GM12801 (cell line): Measurements from ENCODE around the gene SLC9A5.

Source experiments
- TF ChIP-seq, protein P1 (sequence below): IDR thresholded peaks from one replicate; pipeline ENCODE4 v1.5.1; 2011; ENCODE audit warnings: control low read depth; ENCODE audit not compliant: insufficient read length; ENCODE audit errors: extremely low read depth

Gene SLC9A5

GRCh38 chr16:67230809-67231660 lies 17.7 kb upstream of the SLC9A5 start:
- TF ChIP-seq, protein P1, sequence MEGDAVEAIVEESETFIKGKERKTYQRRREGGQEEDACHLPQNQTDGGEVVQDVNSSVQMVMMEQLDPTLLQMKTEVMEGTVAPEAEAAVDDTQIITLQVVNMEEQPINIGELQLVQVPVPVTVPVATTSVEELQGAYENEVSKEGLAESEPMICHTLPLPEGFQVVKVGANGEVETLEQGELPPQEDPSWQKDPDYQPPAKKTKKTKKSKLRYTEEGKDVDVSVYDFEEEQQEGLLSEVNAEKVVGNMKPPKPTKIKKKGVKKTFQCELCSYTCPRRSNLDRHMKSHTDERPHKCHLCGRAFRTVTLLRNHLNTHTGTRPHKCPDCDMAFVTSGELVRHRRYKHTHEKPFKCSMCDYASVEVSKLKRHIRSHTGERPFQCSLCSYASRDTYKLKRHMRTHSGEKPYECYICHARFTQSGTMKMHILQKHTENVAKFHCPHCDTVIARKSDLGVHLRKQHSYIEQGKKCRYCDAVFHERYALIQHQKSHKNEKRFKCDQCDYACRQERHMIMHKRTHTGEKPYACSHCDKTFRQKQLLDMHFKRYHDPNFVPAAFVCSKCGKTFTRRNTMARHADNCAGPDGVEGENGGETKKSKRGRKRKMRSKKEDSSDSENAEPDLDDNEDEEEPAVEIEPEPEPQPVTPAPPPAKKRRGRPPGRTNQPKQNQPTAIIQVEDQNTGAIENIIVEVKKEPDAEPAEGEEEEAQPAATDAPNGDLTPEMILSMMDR: no peak

- TF ChIP-seq, protein P1: no peak
Observed at GRCh38 chr16:67233596-67233995, 15.2 kb upstream of the SLC9A5 start.

DNA sequence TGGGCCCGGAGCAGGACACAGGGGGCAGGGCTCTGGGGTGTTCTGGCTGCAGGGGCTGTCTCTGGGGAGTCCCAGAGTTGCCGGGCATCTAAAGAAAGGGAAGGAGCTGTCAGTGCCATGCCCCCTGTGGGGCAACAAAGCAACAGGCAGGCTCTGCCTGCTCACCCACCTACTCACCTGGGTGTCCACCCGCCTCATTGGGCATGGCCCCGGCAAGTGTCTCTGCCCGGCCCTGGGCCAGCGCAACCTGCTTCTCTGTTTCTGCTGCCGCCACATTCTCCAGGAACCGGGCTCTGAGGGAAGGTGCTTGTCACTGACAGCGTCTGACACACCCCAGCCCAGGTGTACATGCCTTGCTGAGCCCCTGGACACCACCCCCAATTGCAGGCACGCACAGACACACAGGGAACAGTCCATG lies 14.6 kb upstream of the SLC9A5 start:
- TF ChIP-seq, protein P1: no peak

DNA sequence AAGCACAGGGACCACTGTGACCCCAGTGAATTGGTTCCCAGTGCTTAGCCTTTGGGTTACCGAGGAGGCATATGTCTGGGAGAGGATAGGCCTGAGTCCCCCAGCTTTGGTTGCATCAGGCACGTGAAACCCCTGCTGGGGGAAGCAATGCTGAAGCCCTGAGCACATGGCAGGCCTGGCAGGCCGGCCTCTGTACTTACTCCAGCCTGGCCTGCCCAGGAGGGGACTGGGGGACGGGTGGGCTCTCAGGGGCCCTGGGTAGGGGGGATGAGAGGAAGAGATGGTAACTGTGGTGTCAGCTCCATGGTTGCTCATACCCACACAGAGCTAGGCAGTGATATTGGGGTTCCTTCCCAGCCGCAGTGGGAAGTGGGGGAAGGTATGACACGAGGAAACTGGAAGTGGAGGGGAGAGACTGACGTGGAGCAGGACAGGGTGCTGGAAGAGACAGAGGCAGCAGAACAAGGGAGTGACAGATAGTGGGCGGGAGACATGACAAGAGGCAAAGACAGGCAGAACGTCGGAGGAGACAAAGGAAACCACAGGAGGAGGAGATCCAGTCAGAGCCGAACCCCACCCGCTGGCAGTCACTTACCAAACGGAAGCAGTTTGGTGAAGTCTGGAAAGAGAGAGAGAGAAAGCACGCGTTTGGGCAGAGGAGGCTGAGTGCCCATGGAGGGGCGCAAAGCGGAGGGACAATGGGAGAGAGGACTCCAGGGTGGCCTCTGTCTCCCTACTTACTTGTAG lies 12.8 kb upstream of the SLC9A5 start:
- TF ChIP-seq, protein P1: no peak

DNA sequence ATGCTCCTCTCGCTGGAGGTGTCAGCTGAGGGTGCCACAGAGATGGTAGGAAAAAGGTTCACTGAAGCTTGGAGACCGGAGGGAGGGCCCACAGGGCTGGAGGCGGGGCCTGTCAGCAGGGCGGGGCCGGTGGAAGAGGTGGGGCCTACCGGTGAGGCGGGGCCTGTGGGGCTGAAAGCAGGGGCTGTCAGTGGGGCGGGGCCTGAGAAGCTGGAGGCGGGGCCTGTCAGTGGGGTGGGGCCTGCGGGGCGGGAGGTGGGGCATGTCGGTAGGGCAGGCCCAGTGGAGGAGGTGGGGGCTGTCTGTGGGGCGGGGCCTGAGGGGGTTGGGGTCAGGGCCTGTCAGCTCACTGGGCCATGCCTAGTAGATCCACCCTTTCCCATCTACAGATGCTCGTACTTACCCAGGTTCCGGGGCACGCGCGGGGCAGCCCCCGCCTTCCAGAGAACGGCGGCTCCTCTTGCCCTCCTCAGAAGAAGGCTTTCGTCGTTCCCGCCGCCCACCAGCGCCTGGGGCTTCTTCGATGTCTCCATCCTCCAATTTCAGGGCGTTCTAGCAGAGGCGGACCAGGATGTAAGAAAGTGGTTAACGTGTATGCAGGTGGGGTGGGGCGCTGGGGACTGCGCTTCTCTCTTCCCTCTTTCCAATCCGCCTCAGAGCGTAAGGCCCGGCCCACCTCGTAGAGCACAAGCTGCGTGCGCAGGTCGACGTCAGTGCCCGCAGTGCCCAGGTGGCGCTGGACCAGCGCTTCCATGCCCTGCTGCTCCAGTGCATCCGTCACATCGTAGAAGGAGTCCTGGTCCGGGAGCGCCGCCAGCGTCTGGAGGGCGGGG lies 12.0 kb upstream of the SLC9A5 start:
- TF ChIP-seq, protein P1: no peak

DNA sequence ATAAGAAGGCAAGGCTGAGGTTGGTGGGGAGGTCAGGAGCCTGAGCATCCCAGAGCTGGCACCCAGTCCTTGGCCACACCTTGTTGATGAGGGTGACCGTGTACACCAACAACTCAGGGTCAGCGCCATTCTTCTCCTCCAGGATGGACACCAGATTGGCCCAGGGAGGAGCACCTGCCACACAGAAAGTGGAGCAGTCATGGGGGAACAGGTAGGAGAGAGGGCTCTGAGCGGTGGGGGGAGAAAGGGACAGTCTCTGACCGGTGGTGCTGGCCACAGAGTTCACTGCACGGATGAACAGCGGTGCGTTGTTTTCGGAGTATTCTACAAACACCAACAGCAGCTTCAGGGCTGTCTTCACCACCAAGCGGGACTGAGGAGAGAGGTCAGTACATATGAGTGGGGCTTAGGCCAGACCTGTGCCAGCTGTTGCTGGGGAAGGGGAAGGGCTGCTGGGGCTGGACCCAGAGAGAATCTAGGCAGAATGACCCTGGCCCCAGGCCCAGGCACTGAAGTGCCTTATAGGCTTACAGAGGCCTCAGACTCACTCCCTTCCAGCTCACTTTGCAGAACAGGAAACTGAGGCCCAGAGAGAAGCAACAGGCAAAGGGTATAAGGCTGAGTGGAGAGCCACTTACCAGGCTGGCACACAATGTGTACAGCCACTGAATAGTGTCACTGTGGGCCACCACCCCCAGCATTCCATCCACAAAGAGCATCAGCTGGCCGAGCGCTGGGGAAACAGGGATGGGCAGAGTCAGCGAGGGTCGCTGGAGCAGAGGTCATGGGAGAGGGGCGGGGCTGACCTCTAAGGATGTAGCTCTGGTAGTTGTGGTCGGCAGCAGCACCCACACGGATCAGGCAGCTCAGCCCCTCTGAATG lies 11.1 kb upstream of the SLC9A5 start:
- TF ChIP-seq, protein P1: no peak
